BLaER1 treated with 17β-estradiol and CSF1 and Interleukin-3, amounts not matched to agents 10 nM and 100 nM (cell line): Measurements from ENCODE around the gene RWDD1.
A peak's percentile ranks its signal among the peaks of the same experiment; 100 is the strongest.

Source experiments
- H3K27ac ChIP-seq, 11 experiments: shearing (Covaris generic); formaldehyde crosslinking; 2 replicates each; pipeline ENCODE4 v1.8.1; 2022
- H3K27me3 ChIP-seq, 11 experiments: shearing (Covaris generic); formaldehyde crosslinking; 2 replicates each; pipeline ENCODE4 v1.8.1; 2022
- H3K36me3 ChIP-seq, 11 experiments: shearing (Covaris generic); formaldehyde crosslinking; 2 replicates each; pipeline ENCODE4 v1.8.1; 2022
- H3K4me1 ChIP-seq, 10 experiments: shearing (Covaris generic); formaldehyde crosslinking; 2 replicates each; pipeline ENCODE4 v1.8.1; 2022
- H3K4me2 ChIP-seq, 11 experiments: shearing (Covaris generic); formaldehyde crosslinking; 2 replicates each; pipeline ENCODE4 v1.8.1; 2022
- H3K4me3 ChIP-seq, 10 experiments: shearing (Covaris generic); formaldehyde crosslinking; 2 replicates each; pipeline ENCODE4 v1.8.1; 2022
- H3K9ac ChIP-seq, 11 experiments: shearing (Covaris generic); formaldehyde crosslinking; 2 replicates each; pipeline ENCODE4 v1.8.1; 2022
- H3K9me3 ChIP-seq, 11 experiments: shearing (Covaris generic); formaldehyde crosslinking; replicated peaks in 1 of 11; 2 replicates each; pipeline ENCODE4 v1.8.1; 2022
- H4K20me1 ChIP-seq, 11 experiments: shearing (Covaris generic); formaldehyde crosslinking; 2 replicates each; pipeline ENCODE4 v1.8.1; 2022
- Cebpa-rat ChIP-seq, 11 experiments: shearing (Covaris generic); IDR thresholded peaks; 2 replicates each; pipeline ENCODE4 v1.8.1; 2022

Gene RWDD1

GRCh38 chr6:116553451-116553850 is 17.9 kb upstream of the RWDD1 start, which contains the start of gene CALHM4:
Gene CALHM4, plus strand, starts transcription at chr6:116553751. Its CDS starts 43 bp downstream, at chr6:116553794.
- Histone ChIP-seq H4K20me1 (no peaks in the 10 kb centered on the region), H3K9ac (no peak within 1 kb of the TSS), H3K9me3 (no peaks in the 10 kb centered on the region), H3K27ac (no peak within 1 kb of the TSS), H3K4me2 (no peak within 1 kb of the TSS), H3K4me3 (no peak within 1 kb of the TSS), H3K27me3 (no peaks in the 10 kb centered on the region), H3K36me3 (no peaks in the 10 kb centered on the region), H3K4me1 (no peaks in the 10 kb centered on the region)
- TF ChIP-seq Cebpa-rat (IDR thresholded peaks at IDR 0.05): no peak

GRCh38 chr6:116556065-116556464 is 15.2 kb upstream of the RWDD1 start:
- Histone ChIP-seq H4K20me1 (no peaks in the 10 kb centered on the region), H3K4me1 (no peaks in the 10 kb centered on the region), H3K9ac (no peak overlapping the region), H3K36me3 (no peaks in the 10 kb centered on the region), H3K27me3 (no peaks in the 10 kb centered on the region), H3K27ac (no peak overlapping the region), H3K9me3 (no peaks in the 10 kb centered on the region), H3K4me3 (no peak overlapping the region), H3K4me2 (no peak overlapping the region)
- TF ChIP-seq Cebpa-rat (IDR thresholded peaks at IDR 0.05): no peak

DNA sequence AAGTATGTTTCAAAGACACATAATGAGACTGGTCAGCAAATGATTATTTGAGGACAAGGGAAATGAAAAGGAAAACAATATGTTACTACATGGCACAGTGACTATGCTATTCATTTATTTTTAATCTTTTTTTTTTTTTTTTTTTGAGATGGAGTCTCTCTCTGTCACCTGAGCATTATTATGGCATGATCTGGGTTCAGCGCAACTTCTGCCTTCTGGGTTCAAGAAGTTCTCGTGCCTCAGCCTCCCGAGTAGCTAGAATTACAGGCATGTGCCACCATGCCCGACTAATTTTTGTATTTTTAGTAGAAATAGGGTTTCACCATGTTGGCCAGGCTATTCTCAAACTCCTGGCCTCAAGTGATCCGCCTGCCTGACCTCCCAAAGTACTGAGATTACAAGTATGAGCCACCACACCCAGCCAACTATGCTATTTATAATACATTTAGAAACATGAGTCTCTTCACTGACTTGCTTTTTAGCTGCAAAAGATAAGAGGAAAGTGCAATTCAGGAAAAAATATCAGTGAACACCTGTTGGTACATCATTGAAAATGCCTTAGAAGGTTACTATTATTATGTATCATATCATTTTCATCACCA is 14.4 kb upstream of the RWDD1 start:
- H3K4me1 ChIP-seq: no peaks in the 10 kb centered on the region
- H3K4me2 ChIP-seq: no peak overlapping the region
- no peak for TF ChIP-seq Cebpa-rat (IDR thresholded peaks at IDR 0.05)
- no peaks in the 10 kb centered on the region for H4K20me1 ChIP-seq
- no peak overlapping the region for H3K4me3 ChIP-seq
- no peaks in the 10 kb centered on the region for H3K9me3 ChIP-seq
- H3K27me3 ChIP-seq: no peaks in the 10 kb centered on the region
- H3K36me3 ChIP-seq: no peaks in the 10 kb centered on the region
- H3K27ac ChIP-seq: no peak overlapping the region
- no peak overlapping the region for H3K9ac ChIP-seq

DNA sequence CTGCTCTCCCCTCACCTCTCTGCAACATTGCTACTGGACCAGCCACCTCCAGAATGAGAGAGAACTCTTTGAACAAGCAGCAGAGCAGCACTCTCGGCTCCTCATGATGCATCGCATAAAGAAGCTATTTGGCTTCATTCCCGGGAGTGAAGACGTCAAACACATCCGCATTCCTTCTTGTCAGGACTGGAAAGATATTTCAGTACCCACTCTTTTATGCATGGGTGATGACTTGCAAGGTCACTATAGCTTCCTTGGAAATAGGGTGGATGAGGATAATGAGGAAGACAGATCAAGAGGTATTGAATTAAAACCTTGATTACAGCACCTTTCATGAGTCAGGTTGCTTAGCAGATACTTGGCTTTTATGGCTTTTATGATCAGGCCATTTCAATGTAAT is 13.4 kb upstream of the RWDD1 start:
- H3K36me3 ChIP-seq: no peaks in the 10 kb centered on the region
- H3K9me3 ChIP-seq: no peaks in the 10 kb centered on the region
- no peaks in the 10 kb centered on the region for H3K27me3 ChIP-seq
- H3K4me2 ChIP-seq: no peak overlapping the region
- H3K27ac ChIP-seq: no peak overlapping the region
- H3K9ac ChIP-seq: no peak overlapping the region
- no peaks in the 10 kb centered on the region for H3K4me1 ChIP-seq
- no peak for TF ChIP-seq Cebpa-rat (IDR thresholded peaks at IDR 0.05)
- no peak overlapping the region for H3K4me3 ChIP-seq
- no peaks in the 10 kb centered on the region for H4K20me1 ChIP-seq

GRCh38 chr6:116560130-116560529 is 11.2 kb upstream of the RWDD1 start:
- H3K36me3 ChIP-seq: no peaks in the 10 kb centered on the region
- H3K4me2 ChIP-seq: no peak overlapping the region
- no peaks in the 10 kb centered on the region for H3K4me1 ChIP-seq
- no peak for TF ChIP-seq Cebpa-rat (IDR thresholded peaks at IDR 0.05)
- H3K27me3 ChIP-seq: peaks cover 0 to 6% (median 4%) of the 10 kb centered on the region in 11 experiments; a peak in 12 of 22 replicates
- no peak overlapping the region for H3K9ac ChIP-seq
- no peak overlapping the region for H3K4me3 ChIP-seq
- no peaks in the 10 kb centered on the region for H4K20me1 ChIP-seq
- H3K27ac ChIP-seq: no peak overlapping the region
- H3K9me3 ChIP-seq: no peaks in the 10 kb centered on the region

DNA sequence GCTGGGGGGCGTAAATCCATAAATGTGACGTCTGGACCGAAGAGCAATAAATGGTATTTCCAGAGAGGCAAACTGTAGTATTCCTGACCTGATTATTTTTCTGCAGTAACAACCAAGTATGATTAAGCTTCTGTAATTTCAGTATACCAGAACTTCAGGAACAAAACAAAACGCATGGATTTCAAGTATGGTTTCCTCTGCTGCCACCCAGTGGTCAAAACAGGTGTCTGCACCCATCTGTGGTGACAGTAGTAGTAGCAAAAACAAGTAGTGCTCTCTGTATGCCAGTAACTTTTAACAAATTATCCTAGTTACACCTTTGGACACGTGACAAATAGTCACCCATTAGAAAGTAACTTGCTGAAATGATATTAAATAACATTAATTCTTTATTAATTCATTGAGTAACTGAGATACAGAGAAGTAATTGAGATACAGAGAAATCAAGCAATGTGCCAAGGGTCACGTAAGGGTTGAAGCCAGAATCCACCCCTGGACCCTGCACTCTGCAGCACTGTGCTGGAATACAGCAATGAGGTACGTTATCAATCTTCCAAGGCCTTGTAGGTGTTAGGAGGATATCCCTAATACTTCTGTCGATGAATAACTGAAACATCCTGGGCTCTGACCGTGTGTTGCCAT is 9.8 kb upstream of the RWDD1 start:
- Histone ChIP-seq H3K27me3 (peaks cover 0 to 14% (median 9%) of the 10 kb centered on the region in 11 experiments; a peak in 12 of 22 replicates), H3K9ac (0 out of 22 replicates have a peak overlapping the region, but pooled peaks of 1 of the 11 experiments have one; percentile 31), H3K9me3 (peaks cover 0 to under 1% (median 0%) of the 10 kb centered on the region in 11 experiments; a peak in 1 of 22 replicates), H3K27ac (no peak overlapping the region), H3K4me1 (no peaks in the 10 kb centered on the region), H3K4me2 (no peak overlapping the region), H4K20me1 (no peaks in the 10 kb centered on the region), H3K36me3 (no peaks in the 10 kb centered on the region), H3K4me3 (no peak overlapping the region)
- no peak for TF ChIP-seq Cebpa-rat (IDR thresholded peaks at IDR 0.05)

DNA sequence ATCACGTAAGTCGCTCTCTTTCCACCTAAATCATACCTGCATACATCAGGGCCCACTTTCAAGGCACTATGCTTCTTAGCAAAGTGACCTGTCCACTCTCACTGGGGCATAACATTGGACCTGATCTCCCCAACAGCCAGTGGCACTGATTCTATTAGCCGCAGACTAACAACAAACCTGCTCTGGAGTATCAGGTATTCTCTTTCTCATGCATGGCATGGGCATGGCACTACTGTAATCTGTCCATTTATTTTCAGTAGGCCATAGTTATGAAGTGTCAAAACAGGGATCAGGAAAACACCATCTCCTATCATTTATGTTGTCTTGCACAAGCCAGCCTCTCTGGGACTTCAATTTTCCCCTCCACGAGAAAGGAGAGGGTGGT is 9.3 kb upstream of the RWDD1 start:
- Histone ChIP-seq H3K4me3 (no peak overlapping the region), H4K20me1 (no peaks in the 10 kb centered on the region), H3K27ac (no peak overlapping the region), H3K4me1 (no peaks in the 10 kb centered on the region), H3K9me3 (peaks cover 0 to 6% (median 0%) of the 10 kb centered on the region in 11 experiments; a peak in 4 of 22 replicates), H3K4me2 (no peak overlapping the region), H3K9ac (peak overlapping the region in 2 of 11 experiments; percentile 6 to 31; a peak in 1 of 22 replicates), H3K27me3 (peaks cover 0 to 14% (median 9%) of the 10 kb centered on the region in 11 experiments; a peak in 12 of 22 replicates), H3K36me3 (no peaks in the 10 kb centered on the region)
- TF ChIP-seq Cebpa-rat (IDR thresholded peaks at IDR 0.05): no peak

DNA sequence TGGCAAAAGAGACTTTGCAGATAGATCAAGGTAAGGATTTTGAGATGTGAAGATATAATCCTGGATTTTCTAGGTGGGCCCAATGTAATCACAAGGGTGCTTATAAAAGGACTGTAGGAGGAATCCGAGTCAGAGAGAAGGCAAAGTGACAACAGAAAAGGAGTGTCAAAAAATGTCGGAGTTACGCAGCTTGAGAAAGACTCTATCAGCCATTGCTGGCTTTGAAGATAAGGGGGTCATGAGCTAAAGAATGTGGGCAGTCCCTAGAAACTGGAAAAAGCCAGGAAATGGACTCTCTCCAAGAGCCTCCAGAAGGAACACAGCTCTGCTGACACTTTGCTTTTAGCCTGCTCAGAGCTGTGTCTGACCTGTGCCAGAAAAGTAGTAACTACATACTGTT is 8.7 kb upstream of the RWDD1 start:
- Histone ChIP-seq H3K36me3 (no peaks in the 10 kb centered on the region), H3K4me1 (peaks cover 0 to under 1% (median 0%) of the 10 kb centered on the region in 10 experiments; a peak in 6 of 20 replicates), H3K27ac (no peak overlapping the region), H3K27me3 (peaks cover 0 to 14% (median 9%) of the 10 kb centered on the region in 11 experiments; a peak in 12 of 22 replicates), H4K20me1 (no peaks in the 10 kb centered on the region), H3K4me2 (no peak overlapping the region), H3K9me3 (peaks cover 0 to 9% (median 0%) of the 10 kb centered on the region in 11 experiments; a peak in 4 of 22 replicates), H3K4me3 (no peak overlapping the region), H3K9ac (peak overlapping the region in 2 of 11 experiments; percentile 6 to 10; a peak in 1 of 22 replicates)
- TF ChIP-seq Cebpa-rat (IDR thresholded peaks at IDR 0.05): no peak

GRCh38 chr6:116563830-116564229 is 7.5 kb upstream of the RWDD1 start:
- peaks cover 2 to 13% (median 9%) of the 10 kb centered on the region in 10 experiments for H3K4me1 ChIP-seq
- H3K27me3 ChIP-seq: peaks cover 0 to 14% (median 9%) of the 10 kb centered on the region in 11 experiments; a peak in 12 of 22 replicates
- H3K9me3 ChIP-seq: peaks cover 0 to 9% (median 0%) of the 10 kb centered on the region in 11 experiments; a peak in 4 of 22 replicates
- no peak overlapping the region for H3K27ac ChIP-seq
- H3K4me2 ChIP-seq: no peak overlapping the region
- no peak for TF ChIP-seq Cebpa-rat (IDR thresholded peaks at IDR 0.05)
- H3K9ac ChIP-seq: no peak overlapping the region
- H3K36me3 ChIP-seq: no peaks in the 10 kb centered on the region
- H4K20me1 ChIP-seq: no peaks in the 10 kb centered on the region
- no peak overlapping the region for H3K4me3 ChIP-seq
